Stimulated activated CD4-positive, alpha-beta T cell treated with anti-CD3 and anti-CD28 coated beads, Interleukin-4, amount 100 ng/mL, for 24 hours (primary cell): ENCODE results near the gene FSD1.

Experiments
- DNase-seq: peaks from one replicate; pipeline ENCODE4 v3.0.0-alpha.2; 2020

The FSD1 gene

GRCh38 chr19:4320419-4320818 lies 16.0 kb downstream of the FSD1 start:
- DNase-seq = no peak

- DNase-seq = no peak
These were observed 18.7 kb downstream of the FSD1 start for GRCh38 chr19:4322942-4323665.

GRCh38 chr19:4323692-4324091 lies 19.3 kb downstream of the FSD1 start:
- no peak for DNase-seq

- DNase-seq = no peak
These were observed 19.8 kb downstream of the FSD1 start for GRCh38 chr19:4324228-4324627.

GRCh38 chr19:4326215-4326836 lies 21.9 kb downstream of the FSD1 start:
- DNase-seq = no peak

- DNase-seq = no peak
These were observed 22.4 kb downstream of the FSD1 start for GRCh38 chr19:4326837-4327251.

- peak; percentile 65 for DNase-seq
These were observed 23.0 kb downstream of the FSD1 start for GRCh38 chr19:4327252-4327876.

GRCh38 chr19:4327877-4328242 lies 23.5 kb downstream of the FSD1 start:
- DNase-seq = no peak

- peak; percentile 92 for DNase-seq
These were observed 24.0 kb downstream of the FSD1 start for GRCh38 chr19:4328243-4328990.

GRCh38 chr19:4328991-4329681 lies 24.7 kb downstream of the FSD1 start:
- peak; percentile 34 for DNase-seq

GRCh38 chr19:4329858-4330257 lies 25.5 kb downstream of the FSD1 start:
- no peak for DNase-seq

GRCh38 chr19:4334929-4335570 lies 30.7 kb downstream of the FSD1 start:
- no peak for DNase-seq

- no peak for DNase-seq
These were observed 33.6 kb downstream of the FSD1 start for GRCh38 chr19:4337906-4338440.

- peak; percentile 44 for DNase-seq
These were observed 34.3 kb downstream of the FSD1 start, which contains the start of gene STAP2 for GRCh38 chr19:4338441-4339355. Gene STAP2 (minus strand): TSS chr19:4338827. CDS start chr19:4338753, 74 bp downstream.

- no peak for DNase-seq
These were observed 37.9 kb downstream of the FSD1 start for GRCh38 chr19:4342314-4342614.

- DNase-seq = peak; percentile 93
These were observed 38.4 kb downstream of the FSD1 start for GRCh38 chr19:4342615-4343369.

GRCh38 chr19:4343370-4344307 lies 39.2 kb downstream of the FSD1 start, which contains the start of gene MPND:
Gene MPND (plus strand): TSS chr19:4343562. CDS start chr19:4343594, 32 bp downstream.
- DNase-seq = peak; percentile 93

- no peak for DNase-seq
These were observed 41.1 kb downstream of the FSD1 start for GRCh38 chr19:4345342-4346019.
